Smooth muscle cell (in vitro differentiated cells): ENCODE measurements around the gene PUDP. TPM values are rescaled to one million over a fixed set of nuclear protein-coding genes. Genes with fewer than 3 reads are reported as not detected.
A peak's percentile ranks its signal among the peaks of the same experiment; 100 is the strongest.

Experiments
- DNase-seq: peaks from one replicate; lab custom pipeline; 2025; ENCODE audit not compliant: unreplicated experiment; lab: John Stamatoyannopoulos, UW
- H2AFZ ChIP-seq: fragments of 200-600 bp; sonication (generic); 2 replicates; pipeline ENCODE4 v1.6.0; 2016; ENCODE audit warnings: antibody characterized with exemption, low read depth, mild to moderate bottlenecking
- H3F3A ChIP-seq: fragments of 200-600 bp; sonication (generic); 2 replicates; pipeline ENCODE4 v1.6.0; 2017; ENCODE audit warnings: antibody characterized with exemption, low read depth
- H3K27ac ChIP-seq: fragments of 200-600 bp; sonication (generic); 2 replicates; pipeline ENCODE4 v1.5.1; 2016; ENCODE audit warnings: low read depth, mild to moderate bottlenecking
- H3K27me3 ChIP-seq: fragments of 200-600 bp; sonication (generic); 2 replicates; pipeline ENCODE4 v1.6.1; 2016; ENCODE audit warnings: low read depth, mild to moderate bottlenecking
- H3K36me3 ChIP-seq: fragments of 200-600 bp; sonication (generic); 2 replicates; pipeline ENCODE4 v1.5.1; 2016; ENCODE audit warnings: low read depth
- H3K4me1 ChIP-seq: fragments of 200-600 bp; sonication (generic); 2 replicates; pipeline ENCODE4 v1.5.1; 2016; ENCODE audit warnings: low read depth
- H3K4me2 ChIP-seq: fragments of 200-600 bp; sonication (generic); 2 replicates; pipeline ENCODE4 v1.6.0; 2016; ENCODE audit warnings: mild to moderate bottlenecking
- H3K4me3 ChIP-seq: fragments of 200-600 bp; sonication (generic); 2 replicates; pipeline ENCODE4 v1.5.1; 2016; ENCODE audit warnings: mild to moderate bottlenecking
- H3K79me2 ChIP-seq: fragments of 200-600 bp; sonication (generic); 2 replicates; pipeline ENCODE4 v1.6.0; 2016; ENCODE audit warnings: low read depth, mild to moderate bottlenecking
- H3K9ac ChIP-seq: fragments of 200-600 bp; sonication (generic); 2 replicates; pipeline ENCODE4 v1.6.0; 2016; ENCODE audit warnings: low read depth
- H3K9me3 ChIP-seq: fragments of 200-600 bp; sonication (generic); replicated peaks from 2 replicates; pipeline ENCODE4 v1.5.1; 2016; ENCODE audit warnings: low read depth
- H4K20me1 ChIP-seq: fragments of 200-600 bp; sonication (generic); 2 replicates; pipeline ENCODE4 v1.6.0; 2016; ENCODE audit warnings: low read depth
- CTCF ChIP-seq: fragments of 200-600 bp; sonication (generic); IDR thresholded peaks from 2 replicates; pipeline ENCODE4 v1.5.1; 2017; ENCODE audit warnings: borderline replicate concordance, mild to moderate bottlenecking, antibody characterized with exemption; ENCODE audit not compliant: insufficient read depth, poor library complexity, severe bottlenecking
- whole genome bisulfite sequencing: methylation state at CpG from one replicate; pipeline ENCODE4 v1.1.7; 2016; ENCODE audit warnings: low lambda C conversion rate; 5-methylcytosine and 5-hydroxymethylcytosine counted together
- polyA plus RNA-seq: library from polyadenylated mRNA; unstranded; fragments of >200 nt; fragmentation: Nextera tagmentation; extraction: Ambion mirVana; gene quantifications from 2 replicates; pipeline ENCODE4 v1.2.1, GENCODE V29; 2016
- total RNA-seq: library from RNA; depleted of rRNA; stranded (reverse); fragments of >200 nt; gene quantifications from 2 replicates; pipeline ENCODE4 v1.2.3, GENCODE V29; 2014

The PUDP gene
- total and polyA plus RNA-seq, 2 experiments from 2014 or later = 13.2 to 19.5 TPM

GRCh38 chrX:7074148-7074907, 73.6 kb downstream of the PUDP start:
- Histone ChIP-seq H3K4me2 (no peak overlapping the region), H3K36me3 (no peaks in the 10 kb centered on the region), H3K27me3 (no peaks in the 10 kb centered on the region), H3K9ac (no peak overlapping the region), H3K9me3 (no peaks in the 10 kb centered on the region), H3F3A (no peaks in the 10 kb centered on the region), H4K20me1 (peaks cover 10% of the 10 kb centered on the region), H3K4me3 (no peak overlapping the region), H3K27ac (no peak overlapping the region), H3K4me1 (no peaks in the 10 kb centered on the region), H3K79me2 (no peaks in the 10 kb centered on the region), H2AFZ (no peak overlapping the region)
- TF ChIP-seq CTCF = peak; percentile 16
- no peak for DNase-seq
- 86% methylated on average over 9 of the region's 9 CpGs for WGBS

- H3K36me3 ChIP-seq = no peaks in the 10 kb centered on the region
- H3K9ac ChIP-seq = no peak overlapping the region
- no peaks in the 10 kb centered on the region for H3K79me2 ChIP-seq
- no peak overlapping the region for H3K4me2 ChIP-seq
- WGBS = 57% methylated on average over 3 of the region's 3 CpGs
- H3K4me3 ChIP-seq = no peak overlapping the region
- no peak overlapping the region for H2AFZ ChIP-seq
- TF ChIP-seq CTCF = no peak
- H3K27ac ChIP-seq = no peak overlapping the region
- H4K20me1 ChIP-seq = peaks cover 7% of the 10 kb centered on the region
- H3K4me1 ChIP-seq = no peaks in the 10 kb centered on the region
- no peaks in the 10 kb centered on the region for H3F3A ChIP-seq
- no peak for DNase-seq
- H3K27me3 ChIP-seq = no peaks in the 10 kb centered on the region
- no peaks in the 10 kb centered on the region for H3K9me3 ChIP-seq
Observed at GRCh38 chrX:7073336-7073735, 74.6 kb downstream of the PUDP start.

DNA sequence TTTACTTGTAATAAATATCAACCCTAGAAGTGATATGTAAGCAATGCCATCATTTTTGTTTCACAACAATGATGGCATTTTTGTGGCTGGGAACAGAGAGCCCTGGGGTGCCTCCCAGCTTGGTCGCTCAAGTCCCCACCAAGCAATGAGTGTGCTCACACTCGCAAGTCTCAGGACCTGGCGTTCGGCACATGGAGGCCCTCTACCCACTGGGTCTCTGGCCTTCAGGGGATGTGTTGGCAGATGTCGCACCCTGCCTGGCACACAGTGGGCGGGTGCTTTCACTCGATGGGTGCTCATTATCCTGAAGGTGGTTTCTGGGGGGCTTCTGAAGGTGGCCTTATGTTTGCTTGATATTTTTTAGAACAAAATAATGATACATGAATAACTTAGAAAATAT, 75.1 kb downstream of the PUDP start:
- H3K9ac ChIP-seq = no peak overlapping the region
- H3K27me3 ChIP-seq = no peaks in the 10 kb centered on the region
- H3K9me3 ChIP-seq = no peaks in the 10 kb centered on the region
- H3K4me1 ChIP-seq = no peaks in the 10 kb centered on the region
- no peak for DNase-seq
- H3K79me2 ChIP-seq = no peaks in the 10 kb centered on the region
- no peak overlapping the region for H3K27ac ChIP-seq
- no peaks in the 10 kb centered on the region for H3F3A ChIP-seq
- H3K4me3 ChIP-seq = no peak overlapping the region
- peaks cover 6% of the 10 kb centered on the region for H4K20me1 ChIP-seq
- H2AFZ ChIP-seq = no peak overlapping the region
- 94% methylated on average over 7 of the region's 7 CpGs for WGBS
- H3K4me2 ChIP-seq = no peak overlapping the region
- no peak for TF ChIP-seq CTCF
- H3K36me3 ChIP-seq = no peaks in the 10 kb centered on the region

DNA sequence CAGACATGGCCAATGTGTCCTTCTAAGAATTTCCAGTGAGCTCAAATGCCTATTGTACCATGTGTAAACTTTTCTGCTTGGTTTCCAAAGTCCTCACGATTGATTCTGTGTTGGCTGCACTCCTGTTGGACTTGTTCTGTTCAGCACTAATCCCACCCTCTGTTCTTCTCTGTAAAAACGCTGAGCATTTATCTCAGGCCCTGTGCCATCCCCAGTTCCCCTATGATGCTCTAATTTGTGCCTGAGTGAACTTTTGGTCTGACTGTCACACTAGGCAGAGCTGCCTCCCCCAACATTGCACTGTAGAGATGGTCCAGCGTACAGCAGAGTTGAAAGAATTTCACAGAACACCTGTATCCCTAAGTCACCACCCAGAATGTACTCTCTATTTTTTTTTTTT, 76.6 kb downstream of the PUDP start:
- H3K36me3 ChIP-seq = no peaks in the 10 kb centered on the region
- H3K27ac ChIP-seq = no peak overlapping the region
- H3K4me2 ChIP-seq = no peak overlapping the region
- no peak overlapping the region for H3K4me3 ChIP-seq
- H3K9ac ChIP-seq = no peak overlapping the region
- no peaks in the 10 kb centered on the region for H3K27me3 ChIP-seq
- no peaks in the 10 kb centered on the region for H4K20me1 ChIP-seq
- H3K79me2 ChIP-seq = no peaks in the 10 kb centered on the region
- H3K9me3 ChIP-seq = no peaks in the 10 kb centered on the region
- no peaks in the 10 kb centered on the region for H3K4me1 ChIP-seq
- 68% methylated on average over 3 of the region's 3 CpGs for WGBS
- TF ChIP-seq CTCF = no peak
- DNase-seq = no peak
- no peaks in the 10 kb centered on the region for H3F3A ChIP-seq
- H2AFZ ChIP-seq = no peak overlapping the region
